GM12801 (cell line): Measurements from ENCODE around the gene FXYD1.

Experiments used
- TF ChIP-seq, protein P1 (sequence below): IDR thresholded peaks from one replicate; pipeline ENCODE4 v1.5.1; 2011; ENCODE audit warnings: control low read depth; ENCODE audit not compliant: insufficient read length; ENCODE audit errors: extremely low read depth

FXYD1 gene

DNA sequence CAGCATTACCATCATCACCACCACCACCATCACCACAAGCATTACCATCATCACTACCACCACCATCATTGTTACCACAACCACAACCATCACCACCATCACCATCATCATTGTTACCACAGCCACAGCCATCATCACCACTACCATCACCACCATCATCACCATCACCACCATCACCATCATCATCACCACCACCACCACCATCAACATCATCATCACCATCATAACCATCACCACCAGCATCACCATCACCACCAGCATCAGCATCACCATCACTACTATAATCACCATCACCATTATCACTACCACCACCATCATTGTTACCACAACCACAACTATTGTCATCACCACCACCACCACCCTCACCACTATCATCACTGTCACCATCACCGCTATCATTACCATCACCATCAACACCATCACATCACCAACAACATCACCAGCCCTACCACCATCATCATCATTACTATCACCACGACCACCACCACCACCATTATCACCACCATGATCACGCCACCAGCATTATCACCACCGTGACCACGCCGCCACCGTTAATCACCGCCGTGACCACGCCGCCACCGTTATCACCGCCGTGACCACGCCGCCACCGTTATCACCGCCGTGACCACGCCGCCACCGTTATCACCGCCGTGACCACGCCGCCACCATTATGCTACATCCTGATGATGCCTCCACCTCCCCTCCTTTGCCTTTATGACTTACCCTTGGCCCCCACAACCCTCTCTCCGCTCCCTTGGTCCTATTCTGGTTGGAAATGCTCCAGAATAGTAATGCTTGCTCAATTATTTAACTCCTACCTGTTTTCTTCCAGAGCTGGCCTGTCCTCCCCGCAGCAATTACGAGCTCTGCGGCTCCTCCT lies 33.0 kb upstream of the FXYD1 start:
- TF ChIP-seq, protein P1, sequence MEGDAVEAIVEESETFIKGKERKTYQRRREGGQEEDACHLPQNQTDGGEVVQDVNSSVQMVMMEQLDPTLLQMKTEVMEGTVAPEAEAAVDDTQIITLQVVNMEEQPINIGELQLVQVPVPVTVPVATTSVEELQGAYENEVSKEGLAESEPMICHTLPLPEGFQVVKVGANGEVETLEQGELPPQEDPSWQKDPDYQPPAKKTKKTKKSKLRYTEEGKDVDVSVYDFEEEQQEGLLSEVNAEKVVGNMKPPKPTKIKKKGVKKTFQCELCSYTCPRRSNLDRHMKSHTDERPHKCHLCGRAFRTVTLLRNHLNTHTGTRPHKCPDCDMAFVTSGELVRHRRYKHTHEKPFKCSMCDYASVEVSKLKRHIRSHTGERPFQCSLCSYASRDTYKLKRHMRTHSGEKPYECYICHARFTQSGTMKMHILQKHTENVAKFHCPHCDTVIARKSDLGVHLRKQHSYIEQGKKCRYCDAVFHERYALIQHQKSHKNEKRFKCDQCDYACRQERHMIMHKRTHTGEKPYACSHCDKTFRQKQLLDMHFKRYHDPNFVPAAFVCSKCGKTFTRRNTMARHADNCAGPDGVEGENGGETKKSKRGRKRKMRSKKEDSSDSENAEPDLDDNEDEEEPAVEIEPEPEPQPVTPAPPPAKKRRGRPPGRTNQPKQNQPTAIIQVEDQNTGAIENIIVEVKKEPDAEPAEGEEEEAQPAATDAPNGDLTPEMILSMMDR = no peak

DNA sequence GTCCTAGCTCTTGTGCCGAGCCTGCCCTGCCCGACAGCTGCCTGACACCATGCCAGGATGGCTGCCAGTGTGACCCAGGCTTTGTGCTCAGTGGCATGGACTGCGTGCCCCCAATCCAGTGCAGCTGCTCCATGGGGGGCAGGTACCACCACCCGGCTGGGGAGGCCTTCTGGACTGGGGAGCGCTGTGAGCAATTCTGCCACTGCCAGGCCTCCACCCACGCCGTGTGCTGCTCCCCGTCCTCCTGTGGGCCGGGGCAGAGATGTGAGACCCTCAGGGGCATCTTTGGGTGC lies 32.4 kb upstream of the FXYD1 start:
- TF ChIP-seq, protein P1 = no peak

DNA sequence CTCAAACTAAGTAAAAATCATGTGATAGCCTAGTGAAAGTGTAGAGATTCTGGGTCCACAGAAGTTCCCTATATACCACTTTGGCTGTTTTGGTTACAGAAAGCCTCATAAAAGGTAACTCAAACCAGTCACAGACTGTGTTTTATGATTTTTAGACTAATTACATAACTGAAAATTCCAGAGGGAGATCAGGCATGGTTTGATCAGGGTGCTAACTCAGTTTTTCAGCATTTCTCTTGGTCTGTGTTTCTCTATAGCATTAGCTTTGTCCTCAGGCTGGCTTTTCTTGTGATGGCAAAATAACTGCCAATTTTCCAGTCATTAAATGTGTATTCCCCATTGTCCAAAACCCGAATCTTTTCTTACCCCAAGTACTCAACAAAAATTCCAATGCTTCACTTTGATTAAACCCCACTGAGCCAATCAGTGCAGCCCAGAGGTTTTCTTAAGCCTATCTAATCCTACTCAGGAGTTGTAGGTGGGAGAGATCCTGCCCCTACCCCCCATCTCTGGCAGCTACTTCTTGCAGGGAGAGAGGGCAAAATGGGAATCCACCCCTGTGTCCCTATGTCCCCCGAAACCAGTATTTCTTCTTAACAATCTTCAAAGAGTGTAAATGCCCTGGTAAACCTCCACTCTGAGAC lies 31.6 kb upstream of the FXYD1 start:
- TF ChIP-seq, protein P1 = no peak

DNA sequence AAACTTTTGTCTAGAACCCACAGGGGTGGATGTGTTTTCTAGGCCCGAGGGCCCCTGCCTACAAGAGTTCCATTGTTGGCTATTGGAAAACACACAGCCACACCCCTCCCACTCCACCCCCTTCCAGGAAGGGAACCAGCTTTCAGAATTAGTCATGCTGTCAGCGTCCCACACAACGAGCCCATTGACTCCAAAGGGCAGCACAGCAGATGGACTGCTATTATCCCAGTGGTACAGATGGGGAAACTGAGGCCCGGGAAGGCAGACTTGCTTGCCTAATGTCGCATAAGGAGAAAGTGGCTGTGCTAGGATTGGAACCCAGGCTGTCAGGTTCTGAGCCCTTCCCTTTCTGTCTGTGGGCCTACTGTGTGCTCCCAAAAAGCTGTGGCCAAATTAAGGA lies 31.1 kb upstream of the FXYD1 start:
- TF ChIP-seq, protein P1 = no peak

DNA sequence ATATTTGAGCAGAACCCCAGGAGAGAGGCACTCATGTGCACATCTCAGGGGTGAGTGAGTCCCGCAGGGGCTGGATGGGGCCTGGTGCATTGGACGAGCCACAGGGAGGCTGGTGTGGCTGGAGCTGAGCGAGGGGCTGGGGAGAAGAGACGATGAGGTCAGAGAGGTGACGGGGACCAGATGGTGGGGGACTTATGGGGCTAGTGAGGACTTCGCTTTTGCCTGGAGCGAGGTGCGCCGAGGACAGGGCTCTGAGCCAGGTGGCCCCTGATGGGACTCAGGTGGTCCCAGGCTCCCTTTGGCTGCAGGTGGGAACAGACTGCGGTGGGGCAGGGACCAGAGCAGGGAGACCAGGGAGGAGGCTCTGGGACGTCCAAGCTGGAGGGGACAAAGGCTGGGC lies 29.9 kb upstream of the FXYD1 start:
- TF ChIP-seq, protein P1 = no peak

DNA sequence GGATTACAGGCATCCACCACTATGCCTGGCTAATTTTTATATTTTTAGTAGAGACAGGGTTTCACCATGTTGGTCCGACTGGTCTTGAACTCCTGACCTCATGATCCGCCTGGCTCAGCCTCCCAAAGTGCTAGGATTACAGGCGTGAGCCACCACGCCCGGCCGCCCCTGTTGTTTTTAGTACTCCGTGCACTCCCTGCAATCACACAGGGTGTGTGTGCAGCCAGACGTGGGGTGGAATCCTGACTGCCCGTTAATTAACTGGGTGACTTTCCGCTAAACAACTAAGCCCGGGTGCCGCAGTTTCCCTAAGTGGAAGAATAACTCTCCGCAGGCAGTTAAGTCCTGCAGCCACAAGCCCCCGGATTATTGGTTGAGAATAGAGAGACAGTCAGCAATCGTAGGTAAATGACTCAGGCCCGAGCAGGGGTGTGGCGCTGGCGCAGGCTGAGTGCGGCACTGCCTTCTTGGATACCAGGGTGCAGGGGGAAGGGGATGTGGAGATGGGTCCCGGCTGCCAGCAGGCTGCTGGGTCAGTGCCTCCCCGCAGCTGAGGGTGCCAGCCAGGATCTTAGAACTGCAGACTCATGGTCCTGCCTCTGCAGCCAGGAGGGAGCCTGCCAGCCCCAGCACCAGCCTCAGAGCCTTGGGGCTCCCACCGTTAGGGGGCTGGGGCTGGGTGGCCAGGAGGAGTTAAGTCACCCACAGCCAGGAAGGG lies 29.1 kb upstream of the FXYD1 start:
- TF ChIP-seq, protein P1 = no peak

DNA sequence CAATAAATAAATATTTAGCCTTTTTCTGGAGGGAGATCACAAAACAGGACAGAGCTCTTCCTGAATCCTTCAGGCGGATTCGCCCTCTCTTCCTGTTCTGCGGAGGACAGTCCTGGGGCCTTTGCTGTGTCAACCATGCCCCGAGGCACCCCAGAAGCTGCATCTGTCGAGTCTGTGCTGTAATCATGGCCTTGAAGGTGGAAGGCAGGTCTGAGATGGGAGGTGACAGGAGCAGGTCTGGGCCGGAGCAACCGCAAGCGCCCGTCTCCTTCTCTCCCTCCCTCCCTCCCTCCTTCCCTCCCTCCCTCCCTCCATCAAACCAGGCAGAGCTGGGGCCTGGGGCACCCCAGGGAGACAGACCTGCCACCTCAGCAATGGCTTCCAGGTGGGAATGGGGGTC lies 27.6 kb upstream of the FXYD1 start:
- TF ChIP-seq, protein P1 = no peak
